CD4-positive, alpha-beta T cell treated with Interleukin-10 for 1 hour (primary cell): ENCODE data around the gene VEPH1.

Experiments used
- DNase-seq: peaks from one replicate; pipeline ENCODE4 v3.0.0-alpha.2; 2020

VEPH1 gene

DNA sequence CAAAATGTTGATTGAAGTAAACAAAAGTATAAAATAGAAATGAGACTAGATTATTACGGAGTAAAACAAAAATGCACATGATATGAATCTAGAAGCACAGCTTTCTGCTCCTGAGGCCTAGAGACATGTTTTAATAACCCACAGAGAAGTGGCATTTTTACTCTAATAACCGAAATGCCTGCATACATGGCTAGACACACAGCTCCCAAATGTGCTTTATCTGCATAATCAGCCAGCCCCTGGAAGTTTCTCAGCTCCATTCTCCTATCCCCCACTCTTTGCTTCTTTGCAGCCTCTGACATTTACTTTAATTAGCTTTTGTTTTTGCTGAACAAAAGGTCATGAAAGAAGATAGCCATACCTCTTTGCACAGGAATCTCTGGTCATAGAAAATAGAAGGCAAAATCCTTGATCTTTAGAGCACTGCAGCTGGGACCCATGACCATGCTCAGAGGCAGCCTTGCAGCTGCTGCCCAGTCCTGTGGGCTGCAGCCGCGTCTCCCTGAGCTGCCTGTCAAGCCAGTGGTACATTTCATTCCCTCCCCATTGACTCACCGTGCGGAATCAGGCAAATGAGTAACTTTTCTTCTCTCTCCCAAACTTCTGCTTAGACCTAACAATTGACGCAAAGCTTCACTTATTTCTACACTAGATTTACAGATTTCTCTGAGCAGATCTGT, at the start of gene VEPH1:
TSS of gene VEPH1 (minus strand) at position 501 of the 680 bp plus-strand sequence. CDS start 8,067 bp downstream, outside the sequence.
- DNase-seq, result no peak

GRCh38 chr3:157551961-157552360, 48.7 kb upstream of the VEPH1 start:
- DNase-seq, result no peak

DNA sequence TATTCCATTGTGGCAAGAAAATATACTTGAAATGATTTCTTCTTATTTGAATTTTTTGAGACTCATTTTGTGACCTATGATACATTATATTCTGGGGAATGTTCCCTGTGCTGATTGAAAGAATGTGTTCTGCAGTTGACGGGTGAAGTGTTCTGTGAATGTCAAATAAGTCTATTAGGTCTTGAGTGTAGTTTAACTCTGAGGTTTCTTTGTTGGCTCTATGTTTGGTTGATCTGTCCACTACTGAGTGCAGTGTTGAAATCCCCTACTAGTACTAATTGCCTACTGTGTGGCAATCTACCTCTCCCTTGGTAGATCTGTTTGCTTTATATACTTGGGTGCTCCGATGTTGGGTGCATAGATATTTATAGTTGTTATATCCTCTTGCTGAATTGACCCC, 46.3 kb upstream of the VEPH1 start:
- DNase-seq, result no peak

GRCh38 chr3:157544501-157545130, 41.4 kb upstream of the VEPH1 start:
- DNase-seq, result no peak

GRCh38 chr3:157543501-157544035, 40.4 kb upstream of the VEPH1 start:
- no peak for DNase-seq

GRCh38 chr3:157542711-157543500, 39.7 kb upstream of the VEPH1 start:
- DNase-seq, result no peak

DNA sequence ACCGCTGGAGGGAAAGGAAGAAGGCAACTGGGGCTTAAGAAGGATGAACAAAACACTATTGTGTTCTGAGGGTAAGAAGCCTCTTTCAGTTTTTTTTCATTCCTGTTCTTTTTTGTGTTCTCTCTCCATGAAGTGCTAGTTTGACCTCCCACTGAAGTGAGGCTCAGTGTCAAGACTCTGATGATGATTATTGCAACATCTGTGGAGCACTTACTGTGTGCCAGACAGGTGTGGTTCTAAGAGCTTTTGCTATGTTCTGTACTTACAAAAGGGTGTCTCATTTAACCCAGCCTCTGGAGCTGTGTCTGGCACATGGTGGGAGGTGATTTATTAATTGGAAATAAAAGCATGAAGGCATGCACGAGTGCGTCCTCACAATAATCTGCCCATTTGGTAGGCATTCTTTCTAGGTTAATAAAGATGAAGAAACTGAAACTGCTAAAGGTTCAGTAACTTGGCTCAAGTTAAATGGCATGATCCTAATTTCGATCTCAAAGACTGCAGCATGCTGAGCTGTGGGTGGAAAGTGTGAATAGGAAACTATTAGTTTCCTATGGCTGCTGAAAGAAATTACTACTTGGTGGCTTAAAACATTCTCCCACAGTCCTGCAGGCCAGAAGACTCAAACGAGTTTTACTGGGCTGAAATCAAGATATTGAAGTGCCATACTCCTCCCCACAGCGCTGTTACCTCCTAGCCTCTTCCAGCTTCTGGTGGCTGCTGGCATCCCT, 38.5 kb upstream of the VEPH1 start:
- no peak for DNase-seq

GRCh38 chr3:157540656-157541055, 37.4 kb upstream of the VEPH1 start:
- DNase-seq, result no peak

DNA sequence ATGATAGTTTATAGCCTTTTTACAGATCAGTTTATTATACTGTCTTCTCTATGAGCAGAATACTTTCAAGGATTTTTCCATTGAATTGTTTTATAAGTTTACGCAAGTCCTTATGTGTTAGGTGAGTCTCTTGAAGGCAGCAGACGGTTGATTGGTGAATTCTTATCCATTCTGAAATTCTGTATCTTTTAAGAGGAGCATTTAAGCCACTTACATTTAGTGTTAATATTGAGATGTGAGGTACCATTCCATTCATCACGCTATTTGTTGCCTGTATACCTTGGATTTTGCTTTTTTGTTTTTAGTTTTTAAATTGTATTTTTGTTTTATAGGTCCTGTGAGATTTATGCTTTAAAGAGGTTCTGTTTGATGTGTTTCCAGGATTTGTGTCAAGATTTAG, 32.5 kb upstream of the VEPH1 start:
- DNase-seq, result no peak

DNA sequence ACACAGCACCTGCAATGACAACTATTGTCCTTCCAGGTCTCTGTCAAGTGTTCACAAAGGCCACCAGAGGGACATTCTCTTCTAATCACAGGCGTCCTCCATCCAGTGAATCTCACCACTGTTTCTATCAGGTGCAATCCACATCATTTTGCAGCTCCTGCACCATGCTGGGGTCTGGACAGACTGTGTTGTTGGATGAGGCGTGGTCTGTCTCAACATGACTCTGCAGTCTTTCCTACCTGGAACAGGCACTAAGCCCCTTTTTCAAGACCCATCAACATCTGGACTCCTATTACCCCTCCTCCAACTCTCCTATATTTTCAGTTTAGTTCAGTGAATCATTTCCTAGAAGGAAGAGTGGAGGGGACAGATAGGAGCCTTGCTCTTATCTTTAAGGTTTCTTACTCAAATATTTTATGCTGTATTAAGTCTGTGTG, 31.5 kb upstream of the VEPH1 start:
- DNase-seq, result no peak

- no peak for DNase-seq
Observed at GRCh38 chr3:157533298-157534070, 30.3 kb upstream of the VEPH1 start.

DNA sequence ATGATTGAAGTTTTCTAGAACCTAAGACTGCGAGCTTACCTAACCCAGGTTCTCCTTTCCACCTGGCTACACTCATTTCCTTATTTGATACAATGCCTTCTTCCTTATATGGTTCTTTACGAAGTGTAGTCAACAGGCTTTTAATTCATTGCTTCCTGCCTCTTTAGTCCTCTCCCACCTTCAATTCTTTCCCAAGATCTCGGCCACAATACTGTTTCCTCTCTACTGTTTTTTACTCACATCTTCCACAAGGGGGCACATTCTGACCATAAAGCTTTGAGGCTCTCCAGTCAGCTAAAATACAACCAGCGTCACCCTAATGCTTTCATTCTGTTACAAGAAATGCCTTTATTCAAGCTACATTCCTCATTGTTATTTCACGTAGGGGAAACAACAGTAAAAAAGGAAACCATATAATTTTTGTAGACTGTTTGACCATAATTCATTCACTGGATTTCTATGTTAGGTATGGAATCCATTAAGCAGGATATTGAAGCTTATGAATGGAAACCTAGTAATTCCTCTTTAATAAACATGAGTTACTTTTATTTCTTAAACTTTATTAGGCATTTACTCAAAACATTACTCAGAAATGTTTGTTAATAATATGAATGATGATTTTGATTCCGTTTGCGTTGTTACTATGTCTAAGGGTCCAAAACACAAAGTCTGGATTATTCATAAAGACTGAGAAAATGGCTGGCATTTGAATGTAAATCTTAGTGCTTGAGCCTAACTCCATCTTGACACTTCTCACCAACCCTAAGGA, 29.5 kb upstream of the VEPH1 start:
- peak; percentile 41 for DNase-seq

GRCh38 chr3:157531771-157532170, 28.6 kb upstream of the VEPH1 start:
- no peak for DNase-seq

GRCh38 chr3:157531301-157531660, 28.1 kb upstream of the VEPH1 start:
- DNase-seq, result no peak

DNA sequence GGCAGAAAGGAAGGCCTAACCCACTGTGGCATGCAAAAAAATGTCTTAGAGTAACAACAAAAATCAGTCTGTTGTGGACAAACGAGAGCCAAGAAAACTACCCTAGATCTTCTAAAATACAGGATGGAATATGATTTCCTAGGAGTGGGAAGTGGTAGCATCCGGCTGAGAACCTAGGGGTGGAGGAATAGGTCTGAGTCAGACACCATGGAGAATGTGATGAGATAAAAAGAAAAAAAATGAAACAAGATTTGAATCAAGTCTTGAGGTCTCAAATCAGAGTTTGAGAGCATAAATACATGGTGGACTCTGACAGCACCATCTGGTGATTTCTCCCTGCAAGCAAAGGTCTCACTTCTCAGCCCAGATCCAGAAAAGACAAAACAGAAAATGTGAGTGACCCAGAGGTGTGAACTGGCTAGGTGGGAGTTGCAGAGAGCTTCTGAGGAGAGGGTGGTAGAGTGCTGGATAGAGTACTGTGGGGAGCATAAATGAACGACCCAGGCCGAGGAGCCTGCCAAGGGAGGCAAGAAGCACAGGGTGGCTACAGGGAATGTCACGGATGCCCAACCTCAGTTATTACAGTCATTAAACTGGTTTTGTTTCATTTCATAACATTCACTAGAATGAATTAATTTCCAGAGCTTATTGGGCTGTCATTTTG, 27.6 kb upstream of the VEPH1 start:
- DNase-seq, result no peak

DNA sequence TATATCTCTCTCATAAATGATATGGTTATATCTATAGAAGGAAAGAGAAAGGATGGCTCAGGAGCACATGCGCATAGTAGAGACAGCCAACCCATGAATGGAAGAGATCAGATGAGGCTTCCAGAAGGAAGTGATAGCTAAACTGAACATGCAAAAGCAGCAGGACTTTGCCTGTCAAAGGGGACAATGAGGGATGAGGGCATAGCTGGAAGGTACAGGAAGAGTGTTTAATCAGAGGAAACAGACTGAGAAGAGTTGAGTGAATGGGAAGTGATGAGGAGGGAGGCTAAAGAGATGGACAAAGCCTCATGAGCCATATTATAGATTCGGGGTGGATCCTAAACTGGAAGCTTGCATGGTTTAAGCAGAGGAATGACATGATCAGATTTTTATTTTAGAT, 26.5 kb upstream of the VEPH1 start:
- no peak for DNase-seq

DNA sequence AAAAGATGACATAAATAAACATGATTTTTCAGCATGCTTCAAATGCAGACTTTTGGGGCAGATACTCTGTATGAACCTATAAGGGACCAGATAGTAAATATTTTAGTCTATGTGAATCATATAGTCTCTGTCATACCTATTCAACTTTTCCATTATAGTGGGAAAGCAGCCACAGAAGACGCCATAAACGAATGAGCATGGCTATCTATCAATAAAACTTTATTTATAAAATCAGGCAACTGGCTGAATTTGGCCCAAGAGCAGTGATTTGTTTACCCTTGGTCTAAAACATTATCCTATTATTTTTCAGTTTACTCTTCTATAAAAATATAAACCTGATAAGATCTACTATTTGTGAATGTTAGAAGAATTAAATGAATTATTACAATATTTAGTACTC, 25.9 kb upstream of the VEPH1 start:
- no peak for DNase-seq

DNA sequence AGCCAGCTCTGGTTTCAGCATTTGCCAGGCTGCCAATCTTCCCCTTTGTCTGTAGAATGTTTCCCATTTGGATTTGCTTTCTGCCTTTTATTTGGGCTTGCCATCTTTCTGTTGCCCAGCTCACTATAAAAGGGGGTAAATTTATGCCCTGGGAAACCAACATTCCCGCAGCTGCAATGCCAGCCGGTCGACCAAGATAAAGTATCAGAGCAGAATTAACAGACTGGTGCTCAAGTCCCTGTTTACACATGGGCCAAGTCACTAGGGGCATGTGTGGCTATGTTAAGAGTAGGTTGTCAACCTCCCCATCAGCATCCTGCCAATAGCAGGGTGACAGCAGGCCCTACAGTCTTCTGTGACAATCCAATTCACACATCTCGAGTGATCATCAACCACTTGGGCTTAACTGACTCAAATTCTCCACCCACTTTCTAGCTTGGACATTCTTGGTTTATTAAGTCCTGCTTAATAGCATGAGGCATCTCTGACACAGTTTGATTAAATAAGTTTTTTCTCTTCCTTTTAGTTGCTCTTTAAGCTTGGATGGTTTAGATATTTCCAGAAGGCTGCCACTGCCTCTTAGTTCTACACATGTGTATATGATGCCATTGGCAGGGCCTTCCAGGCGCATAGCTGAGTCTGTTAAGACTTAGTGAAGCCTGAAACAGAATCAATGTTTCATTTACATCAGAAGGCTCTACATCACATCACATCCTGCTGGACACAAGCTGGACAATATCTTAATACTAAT, 24.1 kb upstream of the VEPH1 start:
- no peak for DNase-seq

DNA sequence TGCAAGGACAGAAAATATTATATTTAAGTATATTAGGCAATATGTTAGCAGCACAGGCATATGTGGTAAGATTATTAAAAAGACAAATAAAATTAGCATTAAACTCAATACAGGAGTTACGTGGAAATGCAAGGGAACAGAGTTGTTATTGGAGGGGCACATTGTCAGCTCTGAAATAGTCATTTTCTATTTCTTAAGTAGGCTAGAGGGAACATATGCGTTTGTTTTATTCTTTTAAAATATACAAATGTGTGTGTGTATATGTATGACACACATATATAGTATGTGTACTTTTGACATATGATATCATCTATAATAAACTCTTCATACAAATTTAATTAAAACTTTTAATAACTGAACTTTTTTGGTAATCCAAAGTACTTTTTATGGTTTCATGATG, 22.8 kb upstream of the VEPH1 start:
- no peak for DNase-seq

GRCh38 chr3:157523814-157524213, 20.6 kb upstream of the VEPH1 start:
- no peak for DNase-seq
